Measurements from ENCODE around the gene GOLT1B. TPM values are rescaled to one million over a fixed set of nuclear protein-coding genes. Genes with fewer than 3 reads are reported as not detected.

Gene GOLT1B
- total RNA-seq, 3 donors from 2014 or later (not counting 1 experiment from before 2014, with no cell fraction given): 30.9 to 38.0 (median 33.1) TPM

GRCh38 chr12:21559855-21560569 lies 58.4 kb downstream of the GOLT1B start:
- ATAC-seq (no peak), DNase-seq (no peak)
- Mint-ChIP-seq H3K4me3 (no peak overlapping the region), H3K4me1 (no peaks in the 10 kb centered on the region), H3K9me3 (no peaks in the 10 kb centered on the region), H3K27ac (no peak overlapping the region), H3K36me3 (no peaks in the 10 kb centered on the region), H3K27me3 (ENCODE audit: low read depth in 2 of 2) (peaks cover 0 to 2% of the 10 kb centered on the region in 2 donors)
- intact Hi-C loops (cut with micrococcal nuclease): no loop called here
- TF ChIP-seq CTCF (IDR thresholded peaks at IDR 0.05): no peak
- no peaks in the 10 kb centered on the region for H3K36me3 ChIP-seq (ENCODE audit: control insufficient read depth, insufficient read depth, low read length)
- no peaks in the 10 kb centered on the region for H3K27me3 ChIP-seq (ENCODE audit: control insufficient read depth, insufficient read depth, low read length)
- WGBS (ENCODE audit: insufficient coverage): 68% methylated on average over 5 of the region's 7 CpGs
- H3K4me3 ChIP-seq (ENCODE audit: low read length): no peak overlapping the region
- H3K4me1 ChIP-seq (ENCODE audit: control insufficient read depth, insufficient read depth, low read length): no peaks in the 10 kb centered on the region
- no peak overlapping the region for H3K27ac ChIP-seq (ENCODE audit: low read length)
- H3K9me3 ChIP-seq (ENCODE audit: control insufficient read depth, insufficient read depth, low read length): no peaks in the 10 kb centered on the region

- Histone ChIP-seq H3K36me3 (ENCODE audit: control insufficient read depth, insufficient read depth, low read length) (no peaks in the 10 kb centered on the region), H3K27ac (ENCODE audit: low read length) (no peak overlapping the region), H3K4me1 (ENCODE audit: control insufficient read depth, insufficient read depth, low read length) (no peaks in the 10 kb centered on the region), H3K4me3 (ENCODE audit: low read length) (no peak overlapping the region), H3K9me3 (ENCODE audit: control insufficient read depth, insufficient read depth, low read length) (no peaks in the 10 kb centered on the region), H3K27me3 (ENCODE audit: control insufficient read depth, insufficient read depth, low read length) (no peaks in the 10 kb centered on the region)
- no peak for TF ChIP-seq CTCF (IDR thresholded peaks at IDR 0.05)
- H3K9me3 Mint-ChIP-seq: no peaks in the 10 kb centered on the region
- no peak overlapping the region for H3K4me3 Mint-ChIP-seq
- no peaks in the 10 kb centered on the region for H3K36me3 Mint-ChIP-seq
- ATAC-seq: no peak
- no peaks in the 10 kb centered on the region for H3K4me1 Mint-ChIP-seq
- 36% methylated on average over 2 of the region's 2 CpGs for WGBS (ENCODE audit: insufficient coverage)
- H3K27ac Mint-ChIP-seq: no peak overlapping the region
- DNase-seq: no peak
- H3K27me3 Mint-ChIP-seq (ENCODE audit: low read depth in 2 of 2): peaks cover under 1 to 5% of the 10 kb centered on the region in 2 donors
- intact Hi-C loops (cut with micrococcal nuclease): no loop called here
Measured at GRCh38 chr12:21561158-21561557, 59.6 kb downstream of the GOLT1B start.

- intact Hi-C loops (cut with micrococcal nuclease): no loop called here
- no peak overlapping the region for H3K27ac ChIP-seq (ENCODE audit: low read length)
- no peaks in the 10 kb centered on the region for H3K9me3 ChIP-seq (ENCODE audit: control insufficient read depth, insufficient read depth, low read length)
- no peaks in the 10 kb centered on the region for H3K27me3 ChIP-seq (ENCODE audit: control insufficient read depth, insufficient read depth, low read length)
- no peaks in the 10 kb centered on the region for H3K9me3 Mint-ChIP-seq
- H3K4me3 Mint-ChIP-seq: no peak overlapping the region
- H3K27me3 Mint-ChIP-seq (ENCODE audit: low read depth in 2 of 2): peaks cover 9 to 13% of the 10 kb centered on the region in 2 donors
- no peaks in the 10 kb centered on the region for H3K4me1 Mint-ChIP-seq
- ATAC-seq (no peak), DNase-seq (no peak)
- WGBS (ENCODE audit: insufficient coverage): 86% methylated on average over 1 of the region's 2 CpGs
- TF ChIP-seq CTCF (IDR thresholded peaks at IDR 0.05): no peak
- no peak overlapping the region for H3K27ac Mint-ChIP-seq
- no peaks in the 10 kb centered on the region for H3K36me3 ChIP-seq (ENCODE audit: control insufficient read depth, insufficient read depth, low read length)
- no peaks in the 10 kb centered on the region for H3K4me1 ChIP-seq (ENCODE audit: control insufficient read depth, insufficient read depth, low read length)
- H3K36me3 Mint-ChIP-seq: no peaks in the 10 kb centered on the region
- no peak overlapping the region for H3K4me3 ChIP-seq (ENCODE audit: low read length)
Measured at GRCh38 chr12:21562859-21563258, 61.3 kb downstream of the GOLT1B start.

All from natural killer cell (primary cell).